Subcutaneous abdominal adipose tissue (tissue), 5 donors: ENCODE results near the gene KCNE5.
"Not testable (repeated sequence)": the region's sequence is repeated elsewhere in the genome, so short reads cannot be mapped to it uniquely, and the experiment has no call there.

Experiments
- H3K27ac ChIP-seq: one replicate; pipeline ENCODE4 v1.7.0; 2013; ENCODE audit warnings: low read depth, mild to moderate bottlenecking, inconsistent platforms, low read length, moderate library complexity
- H3K27me3 ChIP-seq, 5 donors: one replicate each; pipeline ENCODE4 v1.7.0; 2013; ENCODE audit warnings: low read length in 5 of 5, inconsistent platforms in 1 of 5; ENCODE audit not compliant: control insufficient read depth in 5 of 5, insufficient read depth in 4 of 5
- H3K36me3 ChIP-seq, 5 donors: one replicate each; pipeline ENCODE4 v1.7.0; 2013; ENCODE audit warnings: low read length in 5 of 5; ENCODE audit not compliant: control insufficient read depth in 5 of 5, insufficient read depth in 5 of 5
- H3K4me1 ChIP-seq, 5 donors: one replicate each; pipeline ENCODE4 v1.7.0; 2013; ENCODE audit warnings: low read length in 5 of 5, mild to moderate bottlenecking in 3 of 5, moderate library complexity in 1 of 5; ENCODE audit not compliant: control insufficient read depth in 5 of 5, insufficient read depth in 5 of 5
- H3K4me3 ChIP-seq, 5 donors: one replicate each; pipeline ENCODE4 v1.7.0; 2013; ENCODE audit warnings: low read length in 5 of 5, low read depth in 1 of 5
- H3K9ac ChIP-seq, 5 donors: one replicate each; pipeline ENCODE4 v1.7.0; 2013; ENCODE audit warnings: low read length in 5 of 5, mild to moderate bottlenecking in 4 of 5, moderate library complexity in 3 of 5
- H3K9me3 ChIP-seq, 5 donors: one replicate each; pipeline ENCODE4 v1.7.0; 2013; ENCODE audit warnings: low read length in 5 of 5; ENCODE audit not compliant: control insufficient read depth in 5 of 5
- donor health status: healthy.
- donor health status: healthy.
- donor health status: healthy.
- donor health status: healthy.
- donor health status: healthy.

The KCNE5 gene

DNA sequence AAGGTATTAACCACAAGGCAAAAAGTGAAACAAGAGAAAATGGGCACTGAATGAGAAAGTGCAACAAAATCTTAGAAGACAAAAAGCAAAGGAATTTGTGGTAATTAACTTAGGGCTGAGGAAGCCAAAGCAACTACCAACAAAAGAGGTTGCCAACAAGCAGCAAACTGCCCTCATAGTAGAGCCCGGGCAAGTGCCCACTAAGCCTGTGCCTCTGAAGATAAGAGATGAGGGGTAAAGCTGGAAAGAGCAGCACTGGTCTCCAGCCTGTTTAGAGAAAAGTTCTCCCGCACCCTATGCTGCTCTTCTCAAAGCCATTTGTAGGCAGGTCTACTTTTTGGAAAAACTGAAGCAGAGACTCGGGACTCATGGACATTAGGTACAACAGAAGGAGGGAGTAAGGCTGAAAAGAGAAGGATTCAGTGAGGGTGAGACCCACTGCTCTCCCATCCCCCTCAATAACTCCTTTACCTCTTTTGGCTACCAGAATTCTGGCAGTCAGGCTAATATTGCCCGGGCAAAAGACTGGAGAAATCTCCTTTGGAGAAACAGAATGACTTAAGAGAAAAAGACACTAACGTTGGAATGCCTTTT lies 29.6 kb upstream of the KCNE5 start:
- Histone ChIP-seq H3K27me3 (peaks cover 0 to 7% (median 3%) of the 10 kb centered on the region in 5 donors), H3K9ac (no peak overlapping the region), H3K27ac (no peak overlapping the region)

GRCh38 chrX:109644671-109645070 lies 19.7 kb upstream of the KCNE5 start:
- not testable (repeated sequence) for H3K36me3 ChIP-seq, H3K9me3 ChIP-seq, H3K4me1 ChIP-seq, H3K27me3 ChIP-seq, H3K4me3 ChIP-seq, H3K27ac ChIP-seq, H3K9ac ChIP-seq

More for the DNA sequence above, 29.6 kb upstream of the KCNE5 start:
- no peaks in the 10 kb centered on the region for H3K4me1 ChIP-seq
- H3K9me3 ChIP-seq: no peaks in the 10 kb centered on the region
- H3K4me3 ChIP-seq: no peak overlapping the region
- H3K36me3 ChIP-seq: peaks cover 0 to 10% (median 9%) of the 10 kb centered on the region in 5 donors

- Histone ChIP-seq H3K36me3 (no peaks in the 10 kb centered on the region), H3K4me3 (no peak overlapping the region), H3K9ac (no peak overlapping the region), H3K27ac (no peak overlapping the region), H3K27me3 (no peaks in the 10 kb centered on the region), H3K9me3 (no peaks in the 10 kb centered on the region), H3K4me1 (no peaks in the 10 kb centered on the region)
These were observed 18.7 kb upstream of the KCNE5 start for GRCh38 chrX:109643687-109644086.

GRCh38 chrX:109638158-109638557 lies 13.2 kb upstream of the KCNE5 start:
- H3K4me1 ChIP-seq: no peaks in the 10 kb centered on the region
- H3K36me3 ChIP-seq: no peaks in the 10 kb centered on the region
- H3K9ac ChIP-seq: no peak overlapping the region
- no peaks in the 10 kb centered on the region for H3K9me3 ChIP-seq
- no peak overlapping the region for H3K4me3 ChIP-seq
- no peaks in the 10 kb centered on the region for H3K27me3 ChIP-seq
- no peak overlapping the region for H3K27ac ChIP-seq

- H3K4me3 ChIP-seq, H3K36me3 ChIP-seq, H3K27me3 ChIP-seq, H3K9me3 ChIP-seq, H3K4me1 ChIP-seq, H3K27ac ChIP-seq, H3K9ac ChIP-seq: not testable (repeated sequence)
These were observed 12.5 kb upstream of the KCNE5 start for GRCh38 chrX:109637477-109637876.

- Histone ChIP-seq H3K27me3 (peaks cover 0 to 3% (median 3%) of the 10 kb centered on the region in 5 donors), H3K27ac (no peak overlapping the region)
These were observed 10.2 kb upstream of the KCNE5 start for GRCh38 chrX:109635146-109635545.

GRCh38 chrX:109632906-109633504 lies 8.0 kb upstream of the KCNE5 start:
- no peaks in the 10 kb centered on the region for H3K36me3 ChIP-seq
- H3K9me3 ChIP-seq: no peaks in the 10 kb centered on the region
- peaks cover 0 to 4% (median 3%) of the 10 kb centered on the region in 5 donors for H3K27me3 ChIP-seq

More at GRCh38 chrX:109635146-109635545, 10.2 kb upstream of the KCNE5 start:
- no peaks in the 10 kb centered on the region for H3K36me3 ChIP-seq
- H3K4me3 ChIP-seq: no peak overlapping the region
- no peak overlapping the region for H3K9ac ChIP-seq
- no peaks in the 10 kb centered on the region for H3K4me1 ChIP-seq
- no peaks in the 10 kb centered on the region for H3K9me3 ChIP-seq

GRCh38 chrX:109629310-109629709 lies 4.3 kb upstream of the KCNE5 start:
- Histone ChIP-seq H3K36me3 (no peaks in the 10 kb centered on the region), H3K9ac (no peak overlapping the region), H3K4me1 (peaks cover 0 to 7% (median 0%) of the 10 kb centered on the region in 5 donors), H3K4me3 (no peak overlapping the region), H3K27ac (no peak overlapping the region), H3K27me3 (peaks cover 0 to 5% (median 4%) of the 10 kb centered on the region in 5 donors), H3K9me3 (peaks cover 0 to 3% (median 0%) of the 10 kb centered on the region in 5 donors)

More at GRCh38 chrX:109632906-109633504, 8.0 kb upstream of the KCNE5 start:
- no peak overlapping the region for H3K4me3 ChIP-seq
- no peaks in the 10 kb centered on the region for H3K4me1 ChIP-seq
- no peak overlapping the region for H3K9ac ChIP-seq
- H3K27ac ChIP-seq: no peak overlapping the region

DNA sequence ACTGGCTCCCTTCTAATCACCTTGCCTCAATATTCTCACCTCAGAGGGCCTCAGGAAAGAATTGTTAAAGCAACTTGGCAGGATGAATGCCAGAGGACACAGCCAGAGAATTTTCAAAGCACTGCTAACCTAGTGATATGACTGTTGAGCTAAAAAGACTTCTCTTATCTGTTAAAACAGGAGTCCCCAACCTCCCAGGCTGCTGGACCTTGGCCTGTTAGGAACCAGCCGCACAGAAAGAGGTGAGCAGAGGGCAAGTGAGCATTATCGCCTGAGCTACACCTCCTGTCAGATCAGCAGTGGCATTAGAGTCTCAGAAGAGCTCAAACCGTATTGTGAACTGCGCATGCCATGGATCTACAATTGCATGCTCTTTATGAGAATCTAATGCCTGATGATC lies 1.7 kb upstream of the KCNE5 start:
- H3K27me3 ChIP-seq: peaks cover 0 to 11% (median 10%) of the 10 kb centered on the region in 5 donors
- peaks cover 0 to 3% (median 0%) of the 10 kb centered on the region in 5 donors for H3K9me3 ChIP-seq
- no peaks in the 10 kb centered on the region for H3K36me3 ChIP-seq
- no peak overlapping the region for H3K27ac ChIP-seq
- no peak overlapping the region for H3K9ac ChIP-seq
- H3K4me1 ChIP-seq: peaks cover 0 to 7% (median 0%) of the 10 kb centered on the region in 5 donors
- H3K4me3 ChIP-seq: no peak overlapping the region

- peaks cover 0 to 7% (median 0%) of the 10 kb centered on the region in 5 donors for H3K4me1 ChIP-seq
- H3K4me3 ChIP-seq: no peak overlapping the region
- peaks cover 0 to 12% (median 6%) of the 10 kb centered on the region in 5 donors for H3K27me3 ChIP-seq
- no peak overlapping the region for H3K9ac ChIP-seq
- no peak overlapping the region for H3K27ac ChIP-seq
- H3K9me3 ChIP-seq: peaks cover 0 to 3% (median 0%) of the 10 kb centered on the region in 5 donors
- H3K36me3 ChIP-seq: no peaks in the 10 kb centered on the region
These were observed 975 bp downstream of the KCNE5 start for GRCh38 chrX:109623997-109624396.
